K562 (cell line): ENCODE measurements around the gene DNPEP. TPM values are rescaled to one million over a fixed set of nuclear protein-coding genes. Genes with fewer than 3 reads are reported as not detected.
A peak's percentile ranks its signal among the peaks of the same experiment; 100 is the strongest.

Experiments used
- ARHGAP35 ChIP-seq: fragments of 450-650 bp; IDR thresholded peaks from 2 replicates; pipeline ENCODE4 v1.6.1; 2018; ENCODE audit not compliant: partially characterized antibody
- CREB3L1 ChIP-seq: fragments of 450-650 bp; IDR thresholded peaks from 2 replicates; pipeline ENCODE4 v1.6.1; 2014; ENCODE audit warnings: low read depth, mild to moderate bottlenecking, moderate library complexity, borderline replicate concordance
- EZH2 ChIP-seq: IDR thresholded peaks from 2 replicates; pipeline ENCODE4 v1.6.1; 2012; ENCODE audit warnings: low read depth, mild to moderate bottlenecking, inconsistent platforms, low read length, borderline replicate concordance
- HOMEZ ChIP-seq: fragments of 250-450 bp; sonication (Bioruptor Pico); IDR thresholded peaks from 2 replicates; pipeline ENCODE4 v1.4.0; 2020; ENCODE audit warnings: mild to moderate bottlenecking, moderate library complexity
- ZC3H4 ChIP-seq: sonication (generic); formaldehyde crosslinking; IDR thresholded peaks from 2 replicates; pipeline ENCODE4 v1.9.0; 2021; ENCODE audit warnings: missing genetic modification reagents, borderline replicate concordance
- ZNF518B ChIP-seq: fragments of 250-450 bp; sonication (Bioruptor Pico); IDR thresholded peaks from 2 replicates; pipeline ENCODE4 v1.5.0; 2021; ENCODE audit warnings: mild to moderate bottlenecking, moderate library complexity
- polyA plus RNA-seq, 8 experiments: library from polyadenylated mRNA; depleted of rRNA in 4 of 8; stranded (reverse) in 5 of 8; unstranded in 3 of 8; fragments of >200 nt; fragmentation: Nextera tagmentation in 2 of 8; fragmentation: Illumina TruSeq in 1 of 8; extraction: Ambion mirVana in 2 of 8; extraction: Trizol in 1 of 8; gene quantifications; 2 replicates each; pipeline versions ENCODE4 v1.2.1 to v1.2.3, GENCODE V29; 2011 to 2014; ENCODE audit warnings: inconsistent platforms in 1 of 8, missing spikeins in 1 of 8
- total RNA-seq, 7 experiments: library from RNA; depleted of rRNA in 6 of 7; stranded (reverse); fragments of >200 nt in 6 of 7; fragmentation: Illumina TruSeq in 2 of 7; extraction: Trizol in 2 of 7; gene quantifications; 2 replicates each; pipeline versions ENCODE4 v1.2.1 to v1.2.3, GENCODE V29; 2011 to 2021; ENCODE audit warnings: low replicate concordance in 1 of 7
- TF ChIP-seq, protein P1 (sequence below): fragments of 450-650 bp; IDR thresholded peaks from 2 replicates; pipeline ENCODE4 v1.6.1; 2016; ENCODE audit warnings: mild to moderate bottlenecking, moderate library complexity

The DNPEP gene
- total and polyA plus RNA-seq, 9 of the 15 experiments (the other 6 are each of a cell fraction or from before 2014, with no cell fraction given) = 34.6 to 71.4 (median 45.5) TPM

- TF ChIP-seq CREB3L1 (0 out of 2 replicates have a peak, but pooled peaks have one; percentile 21), ZNF518B (CRISPR knock-in tag) (no peak), ZC3H4 (no peak), EZH2 (no peak), HOMEZ (CRISPR knock-in tag) (no peak), ARHGAP35 (no peak)
- TF ChIP-seq, protein P1, sequence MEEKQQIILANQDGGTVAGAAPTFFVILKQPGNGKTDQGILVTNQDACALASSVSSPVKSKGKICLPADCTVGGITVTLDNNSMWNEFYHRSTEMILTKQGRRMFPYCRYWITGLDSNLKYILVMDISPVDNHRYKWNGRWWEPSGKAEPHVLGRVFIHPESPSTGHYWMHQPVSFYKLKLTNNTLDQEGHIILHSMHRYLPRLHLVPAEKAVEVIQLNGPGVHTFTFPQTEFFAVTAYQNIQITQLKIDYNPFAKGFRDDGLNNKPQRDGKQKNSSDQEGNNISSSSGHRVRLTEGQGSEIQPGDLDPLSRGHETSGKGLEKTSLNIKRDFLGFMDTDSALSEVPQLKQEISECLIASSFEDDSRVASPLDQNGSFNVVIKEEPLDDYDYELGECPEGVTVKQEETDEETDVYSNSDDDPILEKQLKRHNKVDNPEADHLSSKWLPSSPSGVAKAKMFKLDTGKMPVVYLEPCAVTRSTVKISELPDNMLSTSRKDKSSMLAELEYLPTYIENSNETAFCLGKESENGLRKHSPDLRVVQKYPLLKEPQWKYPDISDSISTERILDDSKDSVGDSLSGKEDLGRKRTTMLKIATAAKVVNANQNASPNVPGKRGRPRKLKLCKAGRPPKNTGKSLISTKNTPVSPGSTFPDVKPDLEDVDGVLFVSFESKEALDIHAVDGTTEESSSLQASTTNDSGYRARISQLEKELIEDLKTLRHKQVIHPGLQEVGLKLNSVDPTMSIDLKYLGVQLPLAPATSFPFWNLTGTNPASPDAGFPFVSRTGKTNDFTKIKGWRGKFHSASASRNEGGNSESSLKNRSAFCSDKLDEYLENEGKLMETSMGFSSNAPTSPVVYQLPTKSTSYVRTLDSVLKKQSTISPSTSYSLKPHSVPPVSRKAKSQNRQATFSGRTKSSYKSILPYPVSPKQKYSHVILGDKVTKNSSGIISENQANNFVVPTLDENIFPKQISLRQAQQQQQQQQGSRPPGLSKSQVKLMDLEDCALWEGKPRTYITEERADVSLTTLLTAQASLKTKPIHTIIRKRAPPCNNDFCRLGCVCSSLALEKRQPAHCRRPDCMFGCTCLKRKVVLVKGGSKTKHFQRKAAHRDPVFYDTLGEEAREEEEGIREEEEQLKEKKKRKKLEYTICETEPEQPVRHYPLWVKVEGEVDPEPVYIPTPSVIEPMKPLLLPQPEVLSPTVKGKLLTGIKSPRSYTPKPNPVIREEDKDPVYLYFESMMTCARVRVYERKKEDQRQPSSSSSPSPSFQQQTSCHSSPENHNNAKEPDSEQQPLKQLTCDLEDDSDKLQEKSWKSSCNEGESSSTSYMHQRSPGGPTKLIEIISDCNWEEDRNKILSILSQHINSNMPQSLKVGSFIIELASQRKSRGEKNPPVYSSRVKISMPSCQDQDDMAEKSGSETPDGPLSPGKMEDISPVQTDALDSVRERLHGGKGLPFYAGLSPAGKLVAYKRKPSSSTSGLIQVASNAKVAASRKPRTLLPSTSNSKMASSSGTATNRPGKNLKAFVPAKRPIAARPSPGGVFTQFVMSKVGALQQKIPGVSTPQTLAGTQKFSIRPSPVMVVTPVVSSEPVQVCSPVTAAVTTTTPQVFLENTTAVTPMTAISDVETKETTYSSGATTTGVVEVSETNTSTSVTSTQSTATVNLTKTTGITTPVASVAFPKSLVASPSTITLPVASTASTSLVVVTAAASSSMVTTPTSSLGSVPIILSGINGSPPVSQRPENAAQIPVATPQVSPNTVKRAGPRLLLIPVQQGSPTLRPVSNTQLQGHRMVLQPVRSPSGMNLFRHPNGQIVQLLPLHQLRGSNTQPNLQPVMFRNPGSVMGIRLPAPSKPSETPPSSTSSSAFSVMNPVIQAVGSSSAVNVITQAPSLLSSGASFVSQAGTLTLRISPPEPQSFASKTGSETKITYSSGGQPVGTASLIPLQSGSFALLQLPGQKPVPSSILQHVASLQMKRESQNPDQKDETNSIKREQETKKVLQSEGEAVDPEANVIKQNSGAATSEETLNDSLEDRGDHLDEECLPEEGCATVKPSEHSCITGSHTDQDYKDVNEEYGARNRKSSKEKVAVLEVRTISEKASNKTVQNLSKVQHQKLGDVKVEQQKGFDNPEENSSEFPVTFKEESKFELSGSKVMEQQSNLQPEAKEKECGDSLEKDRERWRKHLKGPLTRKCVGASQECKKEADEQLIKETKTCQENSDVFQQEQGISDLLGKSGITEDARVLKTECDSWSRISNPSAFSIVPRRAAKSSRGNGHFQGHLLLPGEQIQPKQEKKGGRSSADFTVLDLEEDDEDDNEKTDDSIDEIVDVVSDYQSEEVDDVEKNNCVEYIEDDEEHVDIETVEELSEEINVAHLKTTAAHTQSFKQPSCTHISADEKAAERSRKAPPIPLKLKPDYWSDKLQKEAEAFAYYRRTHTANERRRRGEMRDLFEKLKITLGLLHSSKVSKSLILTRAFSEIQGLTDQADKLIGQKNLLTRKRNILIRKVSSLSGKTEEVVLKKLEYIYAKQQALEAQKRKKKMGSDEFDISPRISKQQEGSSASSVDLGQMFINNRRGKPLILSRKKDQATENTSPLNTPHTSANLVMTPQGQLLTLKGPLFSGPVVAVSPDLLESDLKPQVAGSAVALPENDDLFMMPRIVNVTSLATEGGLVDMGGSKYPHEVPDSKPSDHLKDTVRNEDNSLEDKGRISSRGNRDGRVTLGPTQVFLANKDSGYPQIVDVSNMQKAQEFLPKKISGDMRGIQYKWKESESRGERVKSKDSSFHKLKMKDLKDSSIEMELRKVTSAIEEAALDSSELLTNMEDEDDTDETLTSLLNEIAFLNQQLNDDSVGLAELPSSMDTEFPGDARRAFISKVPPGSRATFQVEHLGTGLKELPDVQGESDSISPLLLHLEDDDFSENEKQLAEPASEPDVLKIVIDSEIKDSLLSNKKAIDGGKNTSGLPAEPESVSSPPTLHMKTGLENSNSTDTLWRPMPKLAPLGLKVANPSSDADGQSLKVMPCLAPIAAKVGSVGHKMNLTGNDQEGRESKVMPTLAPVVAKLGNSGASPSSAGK = peak; percentile 77
Measured at GRCh38 chr2:219388121-219388906, 602 bp upstream of the DNPEP start (continued).
